Ammon's horn (tissue), 1 donor: ENCODE results near the gene NEK8.
A peak's percentile ranks its signal among the peaks of the same experiment; 100 is the strongest.

ENCODE experiments used
- DNase-seq: peaks from one replicate; pipeline ENCODE4 v3.0.0-alpha.2; 2016; ENCODE audit warnings: low spot score

The NEK8 gene

GRCh38 chr17:28744972-28745785 lies 16.6 kb downstream of the NEK8 start:
- peak; percentile 97 for DNase-seq

GRCh38 chr17:28745786-28746411 lies 17.3 kb downstream of the NEK8 start:
- DNase-seq: no peak

- DNase-seq: peak; percentile 83
These were observed 18.0 kb downstream of the NEK8 start for GRCh38 chr17:28746611-28747050.

- DNase-seq: peak; percentile 88
These were observed 18.6 kb downstream of the NEK8 start for GRCh38 chr17:28747051-28747691.

GRCh38 chr17:28747801-28748750 lies 19.5 kb downstream of the NEK8 start:
- DNase-seq: no peak

- DNase-seq: no peak
These were observed 20.4 kb downstream of the NEK8 start for GRCh38 chr17:28748852-28749515.

- no peak for DNase-seq
These were observed 21.1 kb downstream of the NEK8 start for GRCh38 chr17:28749516-28750177.

GRCh38 chr17:28750178-28751047 lies 21.8 kb downstream of the NEK8 start:
- peak; percentile 96 for DNase-seq

GRCh38 chr17:28751600-28752366 lies 23.2 kb downstream of the NEK8 start:
- DNase-seq: no peak

- DNase-seq: no peak
These were observed 26.9 kb downstream of the NEK8 start for GRCh38 chr17:28755486-28755885.

GRCh38 chr17:28756049-28756804 lies 27.6 kb downstream of the NEK8 start:
- no peak for DNase-seq

GRCh38 chr17:28758411-28759121 lies 30.0 kb downstream of the NEK8 start:
- no peak for DNase-seq

GRCh38 chr17:28759256-28759865 lies 30.8 kb downstream of the NEK8 start:
- DNase-seq: no peak

GRCh38 chr17:28760601-28761562 lies 32.3 kb downstream of the NEK8 start:
- peak; percentile 70 for DNase-seq

- no peak for DNase-seq
These were observed 34.7 kb downstream of the NEK8 start for GRCh38 chr17:28763137-28763799.
